Measurements from ENCODE around the gene CFAP141. TPM values are rescaled to one million over a fixed set of nuclear protein-coding genes. Genes with fewer than 3 reads are reported as not detected.

Gene CFAP141
- polyA plus RNA-seq, 3 donors = not detected

DNA sequence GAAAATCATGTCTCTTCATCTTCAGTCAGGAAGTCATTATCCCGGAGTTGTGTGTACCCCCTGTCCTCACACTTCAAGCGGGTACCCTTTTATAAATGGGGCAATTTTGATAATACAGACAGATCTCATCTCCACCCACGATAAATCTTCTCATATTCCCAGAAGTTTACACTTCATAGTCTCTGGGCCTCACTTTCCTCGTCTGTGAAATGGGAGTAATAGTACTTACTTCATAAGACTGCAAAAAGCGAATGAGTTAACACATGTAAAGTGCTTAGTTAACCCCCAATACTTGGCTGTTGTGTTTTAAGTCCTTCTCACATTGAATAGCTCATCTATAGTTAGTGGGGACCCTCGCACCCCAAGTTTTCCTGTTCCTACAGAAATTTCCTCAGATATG, 52.1 kb downstream of the CFAP141 start:
- Mint-ChIP-seq H3K4me1 (peaks cover 38% of the 10 kb centered on the region), H3K9me3 (no peaks in the 10 kb centered on the region), H3K36me3 (peaks cover 41 to 43% of the 10 kb centered on the region in 2 donors), H3K27ac (peak overlapping the region; percentile 81 to 92 (median 87)), H3K4me3 (no peak overlapping the region), H3K27me3 (ENCODE audit: low read depth in 3 of 3) (no peaks in the 10 kb centered on the region)
- Histone ChIP-seq H3K4me2 (replicated peaks; ENCODE audit: extremely low read depth, low read length, poor library complexity, severe bottlenecking) (peak overlapping the region; percentile 3), H3K9ac (ENCODE audit: insufficient read depth, low read length, poor library complexity, severe bottlenecking) (no peak overlapping the region), H4K20me1 (ENCODE audit: insufficient read depth, low read length) (peaks cover 41% of the 10 kb centered on the region), H3K27ac (ENCODE audit: low read depth in 1 of 2, low read length in 2 of 2) (peak overlapping the region in 1 of 2 donors; percentile 70), H2AFZ (ENCODE audit: insufficient read depth, low read depth, low read length, poor library complexity, severe bottlenecking) (no peak overlapping the region), H3K79me2 (ENCODE audit: insufficient read depth, low read length) (peaks cover 6% of the 10 kb centered on the region), H3K27me3 (ENCODE audit: control insufficient read depth in 2 of 2, insufficient read depth in 2 of 2, low read length in 2 of 2) (no peaks in the 10 kb centered on the region), H3K4me1 (ENCODE audit: control insufficient read depth in 1 of 2, insufficient read depth in 2 of 2, low read length in 2 of 2) (peaks cover 33 to 40% of the 10 kb centered on the region in 2 donors), H3K4me3 (replicated peaks in 1 of 3; ENCODE audit: low read depth in 2 of 3, low read length in 3 of 3) (no peak overlapping the region), H3K9me3 (replicated peaks in 1 of 2; ENCODE audit: control insufficient read depth in 1 of 2, insufficient read depth in 1 of 2, low read length in 2 of 2) (no peaks in the 10 kb centered on the region), H3K36me3 (replicated peaks in 1 of 2; ENCODE audit: control insufficient read depth in 1 of 2, insufficient read depth in 2 of 2, low read length in 2 of 2) (peaks cover 34 to 43% of the 10 kb centered on the region in 2 donors)
- intact Hi-C loops (cut with micrococcal nuclease) = no loop called here
- DNase-seq = no peak
- WGBS (ENCODE audit: insufficient coverage) = 100% methylated on average over 1 of the region's 6 CpGs
- TF ChIP-seq, protein P1, sequence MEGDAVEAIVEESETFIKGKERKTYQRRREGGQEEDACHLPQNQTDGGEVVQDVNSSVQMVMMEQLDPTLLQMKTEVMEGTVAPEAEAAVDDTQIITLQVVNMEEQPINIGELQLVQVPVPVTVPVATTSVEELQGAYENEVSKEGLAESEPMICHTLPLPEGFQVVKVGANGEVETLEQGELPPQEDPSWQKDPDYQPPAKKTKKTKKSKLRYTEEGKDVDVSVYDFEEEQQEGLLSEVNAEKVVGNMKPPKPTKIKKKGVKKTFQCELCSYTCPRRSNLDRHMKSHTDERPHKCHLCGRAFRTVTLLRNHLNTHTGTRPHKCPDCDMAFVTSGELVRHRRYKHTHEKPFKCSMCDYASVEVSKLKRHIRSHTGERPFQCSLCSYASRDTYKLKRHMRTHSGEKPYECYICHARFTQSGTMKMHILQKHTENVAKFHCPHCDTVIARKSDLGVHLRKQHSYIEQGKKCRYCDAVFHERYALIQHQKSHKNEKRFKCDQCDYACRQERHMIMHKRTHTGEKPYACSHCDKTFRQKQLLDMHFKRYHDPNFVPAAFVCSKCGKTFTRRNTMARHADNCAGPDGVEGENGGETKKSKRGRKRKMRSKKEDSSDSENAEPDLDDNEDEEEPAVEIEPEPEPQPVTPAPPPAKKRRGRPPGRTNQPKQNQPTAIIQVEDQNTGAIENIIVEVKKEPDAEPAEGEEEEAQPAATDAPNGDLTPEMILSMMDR (IDR thresholded peaks at IDR 0.05) = no peak

DNA sequence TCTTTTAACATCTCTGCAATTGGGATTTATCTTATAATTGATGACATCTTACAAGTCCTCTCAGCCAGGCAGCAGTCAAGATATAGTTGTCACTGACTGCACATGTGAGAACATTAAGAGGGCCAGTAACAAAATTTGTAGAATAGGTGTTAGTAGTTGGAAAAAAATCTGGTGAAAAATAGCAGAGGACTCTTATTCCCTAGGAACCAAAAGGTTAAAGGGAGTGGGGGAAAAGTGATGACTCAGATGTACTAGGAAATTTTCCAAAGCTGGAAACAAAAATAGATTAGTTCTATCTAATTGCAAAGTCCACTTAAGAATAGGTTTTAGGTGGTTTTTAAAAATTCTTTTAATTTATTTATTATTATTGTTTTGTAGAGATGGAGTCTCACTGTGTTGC, 54.8 kb downstream of the CFAP141 start:
- peaks cover 24 to 31% of the 10 kb centered on the region in 2 donors for H3K4me1 ChIP-seq (ENCODE audit: control insufficient read depth in 1 of 2, insufficient read depth in 2 of 2, low read length in 2 of 2)
- H3K27me3 ChIP-seq (ENCODE audit: control insufficient read depth in 2 of 2, insufficient read depth in 2 of 2, low read length in 2 of 2) = no peaks in the 10 kb centered on the region
- no peaks in the 10 kb centered on the region for H3K27me3 Mint-ChIP-seq (ENCODE audit: low read depth in 3 of 3)
- H2AFZ ChIP-seq (ENCODE audit: insufficient read depth, low read depth, low read length, poor library complexity, severe bottlenecking) = no peak overlapping the region
- no peak overlapping the region for H3K9ac ChIP-seq (ENCODE audit: insufficient read depth, low read length, poor library complexity, severe bottlenecking)
- H3K27ac ChIP-seq (ENCODE audit: low read depth in 1 of 2, low read length in 2 of 2) = no peak overlapping the region
- H3K36me3 ChIP-seq (replicated peaks in 1 of 2; ENCODE audit: control insufficient read depth in 1 of 2, insufficient read depth in 2 of 2, low read length in 2 of 2) = peaks cover 18 to 21% of the 10 kb centered on the region in 2 donors
- H3K79me2 ChIP-seq (ENCODE audit: insufficient read depth, low read length) = no peaks in the 10 kb centered on the region
- no peaks in the 10 kb centered on the region for H3K9me3 Mint-ChIP-seq
- peak overlapping the region in 1 of 7 donors; percentile 52 for H3K27ac Mint-ChIP-seq
- H3K4me3 Mint-ChIP-seq = no peak overlapping the region
- H4K20me1 ChIP-seq (ENCODE audit: insufficient read depth, low read length) = peaks cover 23% of the 10 kb centered on the region
- intact Hi-C loops (cut with micrococcal nuclease) = no loop called here
- peaks cover 28% of the 10 kb centered on the region for H3K4me1 Mint-ChIP-seq
- H3K4me2 ChIP-seq (replicated peaks; ENCODE audit: extremely low read depth, low read length, poor library complexity, severe bottlenecking) = no peak overlapping the region
- no peaks in the 10 kb centered on the region for H3K9me3 ChIP-seq (replicated peaks in 1 of 2; ENCODE audit: control insufficient read depth in 1 of 2, insufficient read depth in 1 of 2, low read length in 2 of 2)
- peaks cover 17% of the 10 kb centered on the region in 2 donors for H3K36me3 Mint-ChIP-seq
- TF ChIP-seq, protein P1 (IDR thresholded peaks at IDR 0.05) = no peak
- H3K4me3 ChIP-seq (replicated peaks in 1 of 3; ENCODE audit: low read depth in 2 of 3, low read length in 3 of 3) = no peak overlapping the region
- no peak for DNase-seq

Small RNA genes lying within 50 kb of the gene (small RNA-seq; reads per million reads assigned to genes)
- 6.9 reads per million, percentile 63 among the genes with 10 or more reads in this experiment for gene MIR190B (ENCODE audit: insufficient read length, low read depth)

Other genes with a start within 250 kb of the CFAP141 start
- gene CRTC2, start 247.7 kb downstream of the CFAP141 start, polyA plus RNA-seq = 10 to 100 TPM; 13.7 to 86.0 (median 21.2) TPM
- gene SLC39A1, start 242.8 kb downstream of the CFAP141 start, polyA plus RNA-seq = 10 to 100 TPM; 37.6 to 83.1 (median 82.1) TPM
- gene CREB3L4, start 238.4 kb downstream of the CFAP141 start, polyA plus RNA-seq = 1 to 10 TPM; 5.0 to 7.6 (median 6.8) TPM
- gene JTB, start 228.7 kb downstream of the CFAP141 start, polyA plus RNA-seq = 100 to 1,000 TPM; 150 to 391 (median 312) TPM
- gene RAB13, start 220.0 kb downstream of the CFAP141 start, polyA plus RNA-seq = 1 to 10 TPM; 1.8 to 5.1 (median 3.9) TPM
- 1,000 to 10,000 TPM; 4,186 to 7,443 (median 4,309) TPM for gene RPS27, start 215.6 kb downstream of the CFAP141 start, polyA plus RNA-seq
- gene NUP210L, start 51.3 kb downstream of the CFAP141 start, polyA plus RNA-seq = under 1 TPM in 1 of 3 donors, not detected in 2; 0.03 TPM
- gene TPM3, start 14.2 kb downstream of the CFAP141 start, polyA plus RNA-seq = 1,000 to 10,000 TPM in 2 of 3 donors, 100 to 1,000 TPM in 1; 418 to 1,159 (median 1,153) TPM
- 100 to 1,000 TPM in 1 of 3 donors, 10 to 100 TPM in 2; 40.1 to 200 (median 46.8) TPM for gene UBAP2L, start 14.6 kb upstream of the CFAP141 start, polyA plus RNA-seq
- 10 to 100 TPM; 51.4 to 94.9 (median 91.7) TPM for gene HAX1, start 66.3 kb upstream of the CFAP141 start, polyA plus RNA-seq
- gene AQP10, start 114.8 kb upstream of the CFAP141 start, polyA plus RNA-seq = under 1 TPM in 1 of 3 donors, not detected in 2; 0.09 TPM
- 1 to 10 TPM in 1 of 3 donors, under 1 TPM in 2; 0.46 to 2.2 (median 0.98) TPM for gene ATP8B2, start 119.2 kb upstream of the CFAP141 start, polyA plus RNA-seq
- 10 to 100 TPM; 56.4 to 81.7 (median 62.1) TPM for gene IL6R, start 199.0 kb upstream of the CFAP141 start, polyA plus RNA-seq

All from CD14-positive monocyte (primary cell).